Measurements from ENCODE around the gene PGLYRP4.

PGLYRP4 gene, protein sequence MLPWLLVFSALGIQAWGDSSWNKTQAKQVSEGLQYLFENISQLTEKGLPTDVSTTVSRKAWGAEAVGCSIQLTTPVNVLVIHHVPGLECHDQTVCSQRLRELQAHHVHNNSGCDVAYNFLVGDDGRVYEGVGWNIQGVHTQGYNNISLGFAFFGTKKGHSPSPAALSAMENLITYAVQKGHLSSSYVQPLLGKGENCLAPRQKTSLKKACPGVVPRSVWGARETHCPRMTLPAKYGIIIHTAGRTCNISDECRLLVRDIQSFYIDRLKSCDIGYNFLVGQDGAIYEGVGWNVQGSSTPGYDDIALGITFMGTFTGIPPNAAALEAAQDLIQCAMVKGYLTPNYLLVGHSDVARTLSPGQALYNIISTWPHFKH

DNA sequence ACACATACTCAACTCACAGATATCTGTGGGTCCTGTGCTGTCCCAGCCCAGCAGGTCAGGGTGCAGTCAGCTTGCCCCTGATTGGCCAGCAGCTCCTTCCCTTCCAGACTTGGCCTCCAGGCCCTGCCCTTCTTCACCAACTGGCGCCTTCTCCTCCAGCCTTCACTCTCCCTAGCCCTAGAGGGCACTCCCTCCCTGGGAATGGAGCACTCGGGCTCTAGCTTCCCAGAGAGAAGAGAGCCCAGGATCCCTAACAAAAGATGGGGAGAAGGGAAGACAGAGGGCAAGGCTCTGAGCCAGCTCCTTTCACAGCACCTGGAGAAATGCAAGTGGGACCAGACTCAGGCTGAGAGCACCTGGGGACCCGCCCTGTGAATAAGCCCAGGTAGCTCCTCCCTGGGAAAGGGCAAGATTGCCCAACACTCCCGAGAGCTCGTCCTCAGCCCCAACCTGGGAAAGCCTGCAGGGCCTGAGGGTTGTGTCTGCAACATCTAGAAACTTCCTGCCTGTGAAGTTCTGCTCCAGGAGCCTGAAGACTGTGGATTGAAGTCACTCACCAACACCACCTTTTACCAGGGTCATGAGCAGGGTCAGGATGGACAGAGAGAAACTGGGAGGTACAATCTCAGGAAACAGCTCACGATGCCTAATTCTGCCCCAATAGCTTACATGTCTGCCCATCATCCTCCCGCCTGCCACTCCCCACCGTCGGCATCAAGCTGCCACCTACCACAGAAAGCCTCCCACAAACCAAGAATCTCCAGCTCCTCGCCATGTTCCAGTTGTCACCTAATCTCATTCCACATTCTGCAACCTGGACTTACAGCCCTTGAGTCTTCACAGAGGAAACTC lies at the start of gene PGLYRP4:
PGLYRP4 (minus strand) TSS at position 331 of the 852 bp plus-strand sequence. CDS start 909 bp downstream, outside the sequence.
- no peak for DNase-seq

DNA sequence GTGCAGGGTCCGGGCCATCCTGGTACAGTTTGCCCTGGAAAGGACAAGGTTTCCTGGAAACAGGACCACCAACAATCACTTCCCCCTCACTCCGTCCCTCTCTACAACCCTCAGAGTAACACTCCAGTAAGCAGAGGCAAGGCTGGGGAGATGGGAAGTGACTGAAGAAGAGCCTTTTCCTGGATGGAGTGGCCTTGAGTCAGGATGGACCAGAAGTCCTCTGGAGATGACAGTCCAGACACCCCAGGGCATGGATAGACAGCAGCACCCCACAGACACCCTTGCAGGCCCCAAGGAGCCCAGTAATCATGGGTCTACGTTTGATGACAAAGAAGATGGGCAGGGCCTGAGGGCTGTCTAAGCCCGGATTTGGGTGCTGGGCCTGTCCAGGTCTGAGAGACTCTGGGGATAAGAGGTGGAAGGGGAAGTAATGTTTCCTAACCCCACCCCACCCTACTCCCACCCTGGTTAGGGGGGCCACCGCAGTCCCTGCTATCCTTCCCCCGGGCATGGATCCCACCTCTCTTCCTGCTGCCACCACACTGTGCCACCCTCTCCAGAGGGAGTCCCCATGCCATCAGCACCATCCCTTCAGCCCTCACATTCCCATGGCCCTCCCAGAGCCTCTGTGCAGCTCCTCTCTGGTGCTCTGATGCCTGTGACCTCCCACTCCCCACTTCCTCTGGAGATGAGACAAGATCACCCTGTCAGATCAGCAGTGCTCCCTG lies 49.4 kb upstream of the PGLYRP4 start:
- DNase-seq = no peak

DNA sequence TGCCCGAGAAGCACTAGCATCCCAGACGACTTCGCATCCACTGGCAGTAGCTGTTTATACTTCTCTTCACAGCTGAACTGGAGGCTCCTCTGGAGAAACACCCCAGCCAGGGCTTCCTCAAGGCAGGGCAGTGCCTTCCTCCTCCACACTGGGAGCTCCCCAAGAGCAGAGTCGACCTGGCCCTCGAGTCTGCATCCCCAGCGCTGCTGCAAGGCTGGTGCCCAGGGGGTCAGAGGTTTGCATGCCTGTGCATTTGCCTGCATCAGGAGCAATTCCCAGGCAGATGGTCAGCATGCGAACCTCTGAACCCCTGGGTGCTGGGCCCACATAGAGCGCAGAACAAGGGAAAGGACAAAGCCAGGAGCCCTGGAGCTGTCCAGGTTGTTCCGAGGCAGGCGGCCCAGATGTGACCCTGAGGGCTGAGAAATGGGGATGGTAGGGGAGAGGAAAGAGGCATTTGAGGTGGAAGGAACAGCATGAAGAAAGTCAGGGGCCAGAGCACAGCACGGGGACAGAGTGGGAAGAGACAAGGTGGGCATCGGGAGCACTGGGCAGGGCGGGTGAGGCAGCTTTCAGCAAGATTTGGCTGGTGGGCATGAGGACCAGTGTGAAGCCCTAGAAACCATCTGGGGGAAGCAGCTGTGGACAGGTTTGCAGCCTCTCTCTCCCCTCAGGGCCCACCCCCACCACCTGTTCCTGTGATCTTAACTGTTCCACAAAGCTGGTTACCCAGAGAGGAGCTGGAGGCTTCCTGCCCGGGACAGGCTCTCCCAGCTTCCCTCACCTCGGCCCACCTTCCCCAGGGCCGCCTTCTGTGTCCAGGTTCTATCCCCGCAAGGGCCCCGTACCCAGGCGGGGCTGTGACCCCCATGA lies 48.6 kb upstream of the PGLYRP4 start:
- DNase-seq = no peak

DNA sequence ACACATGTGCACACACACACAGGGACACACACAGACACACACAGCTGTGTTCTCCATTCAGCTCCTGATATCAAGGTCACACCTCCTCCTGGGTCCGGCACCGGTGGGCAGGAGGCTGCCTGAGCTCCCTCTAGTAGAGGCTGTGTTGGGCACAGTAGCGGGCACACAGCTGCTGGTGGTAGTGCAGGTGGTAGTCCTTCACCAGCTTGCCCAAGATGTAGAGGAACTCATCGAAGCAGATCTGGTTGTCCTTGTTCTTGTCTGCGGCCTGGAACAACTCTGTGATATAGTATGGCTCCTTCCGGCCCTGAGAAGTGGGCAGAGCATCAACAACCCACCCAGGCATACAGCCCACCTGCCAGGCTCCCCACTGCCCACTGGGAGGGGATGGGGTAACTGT lies 47.8 kb upstream of the PGLYRP4 start:
- no peak for DNase-seq

DNA sequence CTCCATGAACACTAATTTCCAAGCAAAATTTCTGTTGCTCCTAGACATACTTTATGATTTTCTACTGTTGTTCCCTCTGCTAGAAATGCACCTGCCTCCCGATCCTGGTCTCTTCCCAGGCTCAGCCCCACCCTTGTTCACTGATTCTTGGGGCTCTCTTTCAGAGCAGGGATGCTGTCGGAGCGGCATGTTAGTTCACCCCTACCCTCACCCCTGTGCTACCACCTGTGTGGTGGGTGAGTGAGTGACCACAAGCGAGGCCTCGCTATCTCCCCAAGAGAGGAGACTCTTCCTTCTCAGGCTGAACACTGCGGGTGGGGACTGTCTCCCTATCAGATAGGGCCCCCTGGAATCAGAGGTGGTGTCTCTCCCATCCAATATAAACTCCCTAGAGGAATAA lies 47.1 kb upstream of the PGLYRP4 start:
- DNase-seq = no peak

DNA sequence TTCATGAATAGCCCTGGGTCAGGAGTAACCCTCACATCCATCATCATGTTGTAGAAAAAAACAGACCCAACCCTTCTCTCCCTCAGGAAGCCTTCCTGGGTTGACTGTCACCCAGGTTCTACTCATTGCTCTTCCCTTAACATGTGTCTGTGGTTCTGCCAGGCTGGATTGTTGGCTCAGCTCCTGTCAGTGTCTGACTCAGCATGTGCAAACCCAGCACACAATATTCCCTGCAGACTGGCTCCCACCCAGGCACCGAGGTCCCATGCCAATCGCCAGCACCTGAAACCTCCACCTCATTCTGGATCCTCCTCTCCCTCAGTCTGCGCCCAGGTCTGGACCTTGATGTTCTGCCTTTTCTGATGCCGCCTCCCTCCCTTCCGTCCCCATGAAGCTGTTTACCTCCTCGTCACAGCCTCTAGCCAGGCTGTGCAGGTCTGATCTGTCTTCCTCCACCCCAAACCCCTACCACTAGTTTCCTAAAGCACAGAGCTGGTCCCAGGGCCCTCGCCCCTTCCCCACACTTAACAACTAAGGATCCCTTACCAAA lies 46.6 kb upstream of the PGLYRP4 start:
- DNase-seq = no peak

DNA sequence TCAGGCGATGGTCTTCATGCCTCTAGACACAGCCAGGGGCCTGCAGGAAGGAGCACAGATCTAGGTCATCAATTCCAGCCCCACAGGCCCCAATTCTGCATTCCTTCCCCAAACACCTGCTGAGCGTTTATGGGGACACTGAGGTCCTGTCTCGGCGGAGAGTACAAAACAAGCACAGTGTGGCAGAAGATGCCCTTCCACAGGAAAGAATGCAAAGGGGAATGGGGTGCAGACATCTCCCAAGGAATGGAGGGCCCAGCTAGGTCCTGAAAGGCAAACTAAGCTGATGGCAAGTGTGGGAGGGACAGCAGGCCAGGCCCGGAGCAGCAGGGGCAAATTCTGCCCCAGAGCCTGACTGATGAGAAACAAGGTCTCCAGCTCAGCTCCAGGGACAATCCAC lies 45.8 kb upstream of the PGLYRP4 start:
- DNase-seq = no peak

DNA sequence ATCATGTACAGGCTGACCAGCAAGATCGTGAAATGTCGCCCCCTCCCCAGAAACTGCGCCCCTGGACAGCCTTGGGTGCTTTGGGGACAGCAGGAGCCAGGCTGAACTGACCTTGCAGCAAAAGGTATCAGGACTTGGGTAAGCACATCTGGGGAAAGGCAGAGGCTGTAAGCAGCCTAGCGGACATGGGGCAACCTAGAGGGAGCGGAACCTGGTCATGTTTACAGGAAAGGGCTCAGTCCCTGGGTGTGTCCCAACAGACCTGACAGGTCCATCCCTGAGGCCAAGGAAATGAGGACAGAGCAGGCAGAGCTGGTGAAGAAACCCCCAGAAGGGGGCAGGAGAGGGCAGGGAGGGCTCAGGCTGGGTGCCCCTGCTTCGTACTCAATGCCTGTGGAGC lies 45.3 kb upstream of the PGLYRP4 start:
- no peak for DNase-seq

DNA sequence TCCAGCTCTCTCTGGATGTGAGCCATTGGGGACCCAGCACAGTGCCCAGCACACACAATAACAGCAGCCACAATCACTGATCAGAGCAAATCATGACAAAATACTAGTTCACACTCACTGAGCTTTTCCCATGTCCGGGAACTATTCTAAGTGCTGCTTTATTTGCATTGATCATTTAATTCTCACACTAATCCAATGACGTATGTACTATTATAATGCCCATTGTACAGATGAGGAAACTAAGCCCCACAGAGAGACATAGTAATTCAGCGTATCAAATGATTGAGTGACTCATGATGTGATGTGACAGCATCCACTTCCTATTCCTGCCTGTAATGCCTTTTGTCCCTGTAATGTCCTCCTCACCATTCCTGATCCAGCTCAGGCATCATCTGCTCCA lies 44.2 kb upstream of the PGLYRP4 start:
- DNase-seq = no peak

DNA sequence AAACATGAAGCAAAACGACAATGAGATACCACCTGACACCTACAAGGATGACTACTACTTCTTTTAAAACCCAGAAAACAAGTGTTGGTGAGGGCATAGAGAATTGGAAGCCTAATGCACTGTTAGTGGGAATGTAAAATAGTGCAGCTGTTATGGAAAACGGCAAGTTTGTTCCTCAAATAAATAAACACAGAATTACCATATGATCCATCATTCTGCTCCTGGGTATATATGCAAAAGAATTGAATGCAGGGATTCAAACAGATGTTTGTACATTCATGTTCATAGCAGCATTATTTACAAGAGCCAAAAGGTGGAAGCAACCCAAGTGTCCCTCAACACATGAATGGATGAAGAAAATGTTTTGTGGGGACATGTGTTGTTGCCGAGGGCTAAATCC lies 43.6 kb upstream of the PGLYRP4 start:
- no peak for DNase-seq

DNA sequence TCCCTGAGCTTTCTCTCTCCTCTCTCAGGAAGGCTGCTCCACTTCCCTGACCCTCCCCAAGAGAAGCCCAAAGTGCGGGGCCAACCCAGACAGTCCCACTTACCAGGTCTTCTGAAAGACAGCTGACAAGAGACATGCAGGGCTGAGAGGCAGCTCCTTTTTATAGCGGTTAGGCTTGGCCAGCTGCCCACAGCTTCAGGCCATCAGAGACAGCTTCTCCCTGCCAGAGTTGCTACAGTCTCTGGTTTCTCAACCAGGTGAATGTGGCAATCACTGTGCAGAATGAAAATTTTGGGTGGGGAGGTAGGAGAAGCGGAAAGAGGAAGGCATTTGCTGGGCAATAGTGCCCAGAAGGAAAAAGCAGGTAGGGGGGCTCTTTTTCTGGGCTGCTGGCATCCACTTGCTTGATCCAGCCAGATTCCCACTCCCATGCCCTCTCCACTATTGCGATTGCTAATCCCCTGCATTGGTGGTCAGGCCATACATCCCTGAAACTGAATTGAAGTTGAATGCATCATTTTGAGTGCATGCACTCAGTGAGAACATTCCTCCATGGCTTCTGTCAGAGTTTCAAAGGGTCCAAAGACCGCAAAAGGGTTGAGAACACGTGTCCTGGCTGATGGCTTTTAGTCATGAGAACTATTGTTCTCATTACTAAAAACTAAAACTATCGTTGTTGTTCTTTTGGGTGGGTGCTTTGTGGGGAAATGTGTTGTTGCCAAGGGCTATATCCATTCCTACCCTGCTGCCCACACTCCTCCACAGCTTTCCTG lies 42.5 kb upstream of the PGLYRP4 start, which contains the start of gene S100A8:
S100A8 (minus strand) TSS at position 136 of the 773 bp plus-strand sequence. CDS start 538 bp downstream, outside the sequence.
- no peak for DNase-seq

DNA sequence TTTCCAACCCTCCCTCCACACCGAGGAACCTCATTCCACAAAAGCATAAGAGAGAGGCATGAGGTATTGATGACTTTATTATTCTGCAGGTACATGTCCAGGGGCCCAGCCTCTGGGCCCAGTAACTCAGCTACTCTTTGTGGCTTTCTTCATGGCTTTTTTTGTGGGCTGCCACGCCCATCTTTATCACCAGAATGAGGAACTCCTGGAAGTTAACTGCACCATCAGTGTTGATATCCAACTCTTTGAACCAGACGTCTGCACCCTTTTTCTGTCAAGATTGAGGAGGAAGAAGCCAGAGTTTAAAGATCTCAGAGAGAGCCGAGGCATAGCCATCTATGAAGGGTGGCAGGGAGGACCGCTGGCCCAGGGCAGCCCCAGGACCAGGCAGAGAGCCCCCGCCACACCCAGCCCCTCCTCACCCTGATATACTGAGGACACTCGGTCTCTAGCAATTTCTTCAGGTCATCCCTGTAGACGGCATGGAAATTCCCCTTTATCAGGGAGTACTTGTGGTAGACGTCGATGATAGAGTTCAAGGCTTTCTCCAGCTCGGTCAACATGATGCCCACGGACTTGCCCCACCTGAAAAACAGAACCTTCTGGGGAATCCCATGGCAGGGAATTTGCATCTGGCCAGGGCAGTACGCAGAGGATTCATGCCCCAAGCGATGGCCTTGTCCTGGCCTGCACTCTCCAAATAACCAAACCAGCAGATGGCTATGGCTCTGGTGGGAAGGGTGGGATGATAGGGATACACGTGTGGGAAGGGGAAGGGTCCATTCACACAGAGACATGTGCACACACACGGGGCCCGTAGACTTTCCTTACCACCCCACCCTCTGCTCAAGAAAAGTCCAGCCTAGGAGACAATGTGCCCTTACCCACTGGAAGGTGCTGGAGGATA lies 41.6 kb upstream of the PGLYRP4 start:
- DNase-seq = no peak

DNA sequence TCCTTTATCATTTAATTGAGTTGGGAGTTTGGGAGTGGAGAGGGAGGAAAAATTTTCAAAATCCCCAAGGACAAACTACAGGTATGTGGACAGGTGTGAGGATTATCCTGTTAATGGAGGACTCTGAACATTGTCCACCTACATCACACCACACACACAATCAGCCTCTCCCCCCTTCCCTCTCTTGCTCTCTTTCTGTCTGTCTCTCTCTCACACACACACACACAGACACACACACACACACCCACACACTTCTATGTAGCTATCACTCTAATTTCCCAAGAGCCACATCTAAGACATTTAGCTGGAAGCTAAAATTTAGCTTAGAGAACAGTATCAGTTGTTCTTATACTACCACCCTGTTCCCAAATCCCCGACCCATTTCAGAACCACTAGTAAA lies 40.8 kb upstream of the PGLYRP4 start:
- no peak for DNase-seq

DNA sequence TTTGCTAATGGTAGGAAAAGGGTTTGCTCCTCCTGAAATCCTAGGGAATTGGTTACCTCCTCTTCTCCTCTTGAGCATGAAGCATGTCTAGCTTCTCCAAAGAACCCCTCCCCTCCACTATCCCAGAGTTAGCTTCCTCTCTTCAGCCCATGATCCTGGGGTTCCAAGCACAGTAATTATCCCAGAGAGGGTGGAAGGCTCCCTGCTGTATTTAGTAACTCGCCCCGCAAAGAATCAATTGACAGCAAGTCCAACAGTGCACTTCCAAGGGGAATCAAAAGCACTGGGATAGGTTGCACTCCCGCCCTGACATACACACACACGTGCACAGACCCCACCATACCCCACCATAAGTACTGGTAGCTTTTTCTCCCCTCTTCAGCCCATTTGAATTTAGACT lies 39.1 kb upstream of the PGLYRP4 start:
- DNase-seq = no peak

DNA sequence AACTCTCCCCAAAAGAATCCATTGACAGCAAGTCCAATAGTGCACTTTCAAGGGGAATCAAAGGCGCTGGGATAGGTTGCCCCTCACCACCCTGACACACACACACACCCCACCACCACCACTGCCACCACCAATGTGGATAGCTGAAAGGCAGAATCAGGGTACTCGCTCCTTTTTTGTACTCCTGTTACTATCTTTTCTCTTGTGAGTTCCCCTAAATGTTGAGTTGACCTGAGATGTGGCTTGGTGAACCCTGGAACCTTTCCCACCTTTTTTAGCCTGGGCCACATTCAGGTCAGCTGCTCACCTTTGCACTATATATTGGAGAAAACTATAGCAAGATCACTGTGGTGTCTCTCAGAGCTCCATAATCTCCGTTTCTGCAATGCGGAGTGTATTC lies 38.4 kb upstream of the PGLYRP4 start:
- no peak for DNase-seq

DNA sequence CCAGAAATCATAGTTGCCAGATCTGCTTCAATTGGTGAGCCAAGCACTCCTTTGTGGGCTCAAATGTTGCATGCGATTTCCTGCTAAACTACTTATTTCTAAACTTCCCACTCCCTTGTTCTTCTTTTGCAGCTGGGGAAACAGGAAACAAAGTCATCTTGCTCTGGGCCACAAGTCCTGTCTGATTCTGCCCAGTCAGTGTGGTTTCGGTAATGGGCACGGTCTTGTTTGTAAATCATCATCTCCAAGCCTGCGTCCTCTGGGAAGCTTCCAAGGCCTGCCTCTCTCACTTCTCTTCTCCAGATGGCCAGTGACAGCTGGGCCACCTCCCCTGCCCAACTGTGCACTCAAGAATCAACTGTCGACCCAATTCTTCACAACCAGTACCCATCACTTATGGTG lies 37.9 kb upstream of the PGLYRP4 start:
- no peak for DNase-seq

DNA sequence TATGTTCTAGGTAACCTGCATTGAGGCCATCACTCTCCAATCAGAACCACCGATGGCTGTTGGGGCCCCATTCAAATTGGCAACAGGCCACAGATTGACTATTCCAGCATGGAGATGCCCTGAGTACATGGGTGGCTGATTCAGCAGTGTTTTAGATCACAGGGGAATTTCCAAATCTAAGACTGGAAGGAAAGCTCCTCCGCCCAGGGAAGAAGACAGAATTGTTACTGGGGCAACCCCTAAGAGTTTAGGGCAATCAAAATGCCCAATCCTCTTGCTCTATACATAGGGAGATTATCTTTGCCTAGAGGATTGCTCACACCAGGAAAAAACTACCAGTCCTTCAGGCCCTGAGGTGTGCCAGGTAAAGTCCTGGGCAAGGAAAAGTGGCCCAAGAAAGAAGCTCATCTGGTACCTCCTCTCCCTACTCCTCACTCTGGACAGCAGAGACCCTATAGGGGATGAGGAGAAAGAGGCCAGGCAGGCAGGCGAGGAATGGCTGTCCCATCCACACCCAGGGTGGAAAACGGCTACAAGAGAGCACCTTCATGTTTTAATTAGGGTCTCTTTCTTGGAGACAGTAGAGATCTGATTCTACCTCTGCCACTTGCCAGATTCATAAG lies 36.4 kb upstream of the PGLYRP4 start:
- DNase-seq = no peak

DNA sequence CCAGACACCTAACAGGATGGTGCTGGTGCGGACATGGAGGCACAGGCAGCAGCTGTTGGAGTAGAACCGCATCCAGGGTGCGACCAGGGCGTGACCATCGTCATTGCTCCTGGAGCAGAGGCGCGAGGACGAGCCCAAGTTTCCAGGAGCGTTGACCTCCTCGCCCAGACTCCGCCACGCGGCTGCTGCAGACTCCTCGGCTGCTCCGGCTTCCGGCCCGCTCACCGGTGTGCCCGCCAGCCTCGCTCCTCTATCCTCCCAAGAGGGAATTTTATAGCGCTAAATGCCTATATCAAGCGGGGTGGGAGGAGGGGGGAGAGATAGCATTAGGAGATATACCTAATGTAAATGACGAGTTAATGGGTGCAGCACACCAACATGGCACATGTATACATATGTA lies 32.1 kb upstream of the PGLYRP4 start:
- DNase-seq = no peak

DNA sequence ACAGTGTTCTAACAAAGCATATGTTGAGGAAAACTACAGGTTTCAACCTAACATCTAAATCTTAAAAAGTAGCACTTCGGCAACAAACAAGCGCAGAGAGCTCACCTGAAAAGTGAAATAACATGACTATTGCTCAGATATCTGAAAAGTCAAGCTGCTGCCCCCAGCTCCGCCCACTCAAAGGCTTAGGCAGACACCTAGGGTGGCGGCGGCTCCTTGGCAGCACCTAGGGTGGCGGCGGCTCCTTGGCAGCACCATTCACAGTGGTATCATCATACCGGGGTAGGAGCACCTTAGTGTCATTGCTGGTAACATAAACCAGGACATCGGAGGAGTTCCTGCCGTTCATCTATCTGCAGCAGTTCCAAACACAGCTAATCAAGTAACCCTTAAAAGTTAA lies 30.9 kb upstream of the PGLYRP4 start:
- no peak for DNase-seq

DNA sequence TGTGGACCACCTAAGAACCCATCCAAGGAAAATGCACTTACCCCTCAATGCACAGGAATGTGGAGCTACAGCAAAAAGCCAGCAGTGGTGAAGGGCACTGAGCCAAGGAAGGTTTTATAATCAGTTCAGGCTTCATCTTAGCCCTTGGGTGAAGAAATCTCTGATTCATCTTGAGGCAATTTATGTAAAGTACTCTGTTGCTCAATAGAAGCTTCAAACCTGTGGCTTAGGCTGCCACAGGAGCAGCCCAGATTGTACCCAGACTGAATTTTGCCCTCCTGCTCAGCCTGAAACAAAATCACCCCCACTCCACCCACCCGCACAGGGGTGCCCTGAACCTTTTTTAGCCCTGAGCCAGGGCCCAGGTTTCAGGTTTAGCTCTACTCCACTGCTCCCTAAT lies 26.9 kb upstream of the PGLYRP4 start, which contains the start of gene S100A12:
S100A12 (minus strand) TSS at position 111 of the 400 bp plus-strand sequence. CDS start 1,029 bp downstream, outside the sequence.
- peak; percentile 6 for DNase-seq
